Measurements from ENCODE around the gene DNAJC9.

DNA sequence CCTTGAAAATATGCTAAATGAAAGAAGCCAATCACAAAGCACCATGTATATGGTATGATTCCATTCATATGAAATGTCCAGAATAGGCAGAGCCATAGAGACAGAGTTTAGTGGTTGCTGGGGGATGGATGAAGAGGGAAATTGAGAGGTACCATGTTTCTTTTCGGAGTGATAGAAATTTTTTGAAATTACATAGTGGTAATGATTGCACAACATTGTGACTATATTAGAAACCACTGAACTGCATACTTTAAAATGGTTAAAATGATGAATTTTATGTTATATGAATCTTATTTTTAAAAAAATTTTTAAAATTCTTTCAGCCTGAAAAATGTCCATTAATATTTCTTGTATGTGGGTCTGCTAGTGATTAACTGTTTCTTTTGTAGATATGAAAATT lies 26.1 kb downstream of the DNAJC9 start:
- TF ChIP-seq ZNF274 (IDR thresholded peaks at IDR 0.05; ENCODE audit: low read depth, low read length) (no peak), SUZ12 (IDR thresholded peaks at IDR 0.05; ENCODE audit: extremely low read depth, insufficient read depth, insufficient read length) (no peak), YY1 (IDR thresholded peaks at IDR 0.05; ENCODE audit: insufficient read depth, insufficient read length) (no peak)
